ENCODE measurements around the gene IREB2. TPM values are rescaled to one million over a fixed set of nuclear protein-coding genes. Genes with fewer than 3 reads are reported as not detected.
"Not testable (repeated sequence)": the region's sequence is repeated elsewhere in the genome, so short reads cannot be mapped to it uniquely, and the experiment has no call there.

IREB2 gene
- total and polyA plus RNA-seq, 2 donors = 16.4 to 87.5 TPM

GRCh38 chr15:78506971-78507830, 69.2 kb downstream of the IREB2 start, which contains the start of gene HYKK:
Gene HYKK (plus strand): TSS chr15:78507577. CDS start chr15:78513089, 5,512 bp downstream.
- Histone ChIP-seq H3K36me3 (ENCODE audit: insufficient read depth) (no peaks in the 10 kb centered on the region), H3K4me1 (ENCODE audit: insufficient read depth) (no peaks in the 10 kb centered on the region), H3K27ac (ENCODE audit: low read depth) (peak within 1 kb of the TSS; percentile 14), H3K4me3 (ENCODE audit: low read depth, low read length) (peak within 1 kb of the TSS; percentile 67)
- under 1% methylated on average over 63 of the region's 63 CpGs for WGBS
- peak; percentile 95 for DNase-seq (ENCODE audit: extremely low spot score)

GRCh38 chr15:78507831-78508160, 69.8 kb downstream of the IREB2 start:
- no peak for DNase-seq (ENCODE audit: extremely low spot score)
- Histone ChIP-seq H3K27ac (ENCODE audit: low read depth) (peak overlapping the region; percentile 14), H3K4me1 (ENCODE audit: insufficient read depth) (no peaks in the 10 kb centered on the region), H3K36me3 (ENCODE audit: insufficient read depth) (no peaks in the 10 kb centered on the region), H3K4me3 (ENCODE audit: low read depth, low read length) (peak overlapping the region; percentile 67)
- WGBS = 2% methylated on average over 13 of the region's 13 CpGs

- Histone ChIP-seq H3K27ac (ENCODE audit: low read depth) (no peak overlapping the region), H3K4me1 (ENCODE audit: insufficient read depth) (no peaks in the 10 kb centered on the region), H3K36me3 (ENCODE audit: insufficient read depth) (no peaks in the 10 kb centered on the region), H3K4me3 (ENCODE audit: low read depth, low read length) (peak overlapping the region; percentile 67)
- 34% methylated on average over 6 of the region's 6 CpGs for WGBS
- no peak for DNase-seq (ENCODE audit: extremely low spot score)
Measured at GRCh38 chr15:78508272-78508671, 70.3 kb downstream of the IREB2 start.

- Histone ChIP-seq H3K36me3 (ENCODE audit: insufficient read depth) (no peaks in the 10 kb centered on the region), H3K27ac (ENCODE audit: low read depth) (no peak overlapping the region), H3K4me3 (ENCODE audit: low read depth, low read length) (no peak overlapping the region), H3K4me1 (ENCODE audit: insufficient read depth) (no peaks in the 10 kb centered on the region)
- WGBS = 70% methylated on average over 6 of the region's 6 CpGs
- DNase-seq (ENCODE audit: extremely low spot score) = no peak
Measured at GRCh38 chr15:78509726-78510312, 71.8 kb downstream of the IREB2 start.

DNA sequence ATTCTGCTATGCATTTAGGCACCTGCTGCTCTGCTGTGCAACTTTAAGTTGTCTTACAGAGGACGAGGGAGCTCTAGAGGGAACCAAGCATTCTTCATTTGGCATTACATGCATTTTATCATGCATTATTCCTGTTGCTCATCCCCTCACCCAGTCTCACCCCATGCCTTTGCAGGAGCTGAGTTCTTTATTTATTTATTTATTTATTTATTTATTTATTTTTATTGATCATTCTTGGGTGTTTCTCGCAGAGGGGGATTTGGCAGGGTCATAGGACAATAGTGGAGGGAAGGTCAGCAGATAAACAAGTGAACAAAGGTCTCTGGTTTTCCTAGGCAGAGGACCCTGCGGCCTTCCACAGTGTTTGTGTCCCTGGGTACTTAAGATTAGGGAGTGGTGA, 82.0 kb downstream of the IREB2 start:
- WGBS = 89% methylated on average over 2 of the region's 3 CpGs
- not testable (repeated sequence) for DNase-seq (ENCODE audit: extremely low spot score); H3K36me3 ChIP-seq (ENCODE audit: insufficient read depth); H3K4me3 ChIP-seq (ENCODE audit: low read depth, low read length); H3K27ac ChIP-seq (ENCODE audit: low read depth); H3K4me1 ChIP-seq (ENCODE audit: insufficient read depth)

DNA sequence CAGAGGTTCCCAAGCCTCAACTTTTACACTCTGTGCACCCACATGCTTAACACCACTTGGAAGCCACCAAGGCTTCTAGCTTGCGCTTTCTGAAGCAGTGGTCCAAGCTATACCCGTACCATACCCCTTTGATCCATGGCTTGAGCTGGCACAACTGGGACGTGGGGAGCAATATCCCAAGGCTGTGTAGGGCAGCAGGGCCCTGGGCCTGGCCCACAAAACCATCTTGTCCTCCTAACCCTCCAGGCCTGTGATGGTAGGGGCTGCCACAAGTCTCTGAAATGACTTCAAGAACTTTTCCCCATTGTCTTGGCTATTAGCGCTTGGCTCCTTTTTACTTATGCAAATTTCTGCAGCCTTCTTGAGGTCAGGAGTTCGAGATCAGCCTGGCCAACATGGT, 86.2 kb downstream of the IREB2 start:
- DNase-seq (ENCODE audit: extremely low spot score) = no peak
- H3K36me3 ChIP-seq (ENCODE audit: insufficient read depth) = no peaks in the 10 kb centered on the region
- WGBS = 89% methylated on average over 5 of the region's 5 CpGs

GRCh38 chr15:78527325-78527724, 89.3 kb downstream of the IREB2 start:
- H3K4me1 ChIP-seq (ENCODE audit: insufficient read depth) = no peaks in the 10 kb centered on the region
- no peaks in the 10 kb centered on the region for H3K36me3 ChIP-seq (ENCODE audit: insufficient read depth)
- WGBS = 88% methylated on average over 5 of the region's 5 CpGs
- DNase-seq (ENCODE audit: extremely low spot score) = no peak
- H3K4me3 ChIP-seq (ENCODE audit: low read depth, low read length) = no peak overlapping the region
- no peak overlapping the region for H3K27ac ChIP-seq (ENCODE audit: low read depth)

More for the DNA sequence above, 86.2 kb downstream of the IREB2 start:
- Histone ChIP-seq H3K4me1 (ENCODE audit: insufficient read depth) (no peaks in the 10 kb centered on the region), H3K27ac (ENCODE audit: low read depth) (no peak overlapping the region), H3K4me3 (ENCODE audit: low read depth, low read length) (no peak overlapping the region)

- H3K4me1 ChIP-seq (ENCODE audit: insufficient read depth) = no peaks in the 10 kb centered on the region
- no peaks in the 10 kb centered on the region for H3K36me3 ChIP-seq (ENCODE audit: insufficient read depth)
- no peak overlapping the region for H3K27ac ChIP-seq (ENCODE audit: low read depth)
- no peak for DNase-seq (ENCODE audit: extremely low spot score)
- WGBS = 61% methylated on average over 2 of the region's 2 CpGs
- no peak overlapping the region for H3K4me3 ChIP-seq (ENCODE audit: low read depth, low read length)
Measured at GRCh38 chr15:78533331-78533730, 95.3 kb downstream of the IREB2 start.

DNA sequence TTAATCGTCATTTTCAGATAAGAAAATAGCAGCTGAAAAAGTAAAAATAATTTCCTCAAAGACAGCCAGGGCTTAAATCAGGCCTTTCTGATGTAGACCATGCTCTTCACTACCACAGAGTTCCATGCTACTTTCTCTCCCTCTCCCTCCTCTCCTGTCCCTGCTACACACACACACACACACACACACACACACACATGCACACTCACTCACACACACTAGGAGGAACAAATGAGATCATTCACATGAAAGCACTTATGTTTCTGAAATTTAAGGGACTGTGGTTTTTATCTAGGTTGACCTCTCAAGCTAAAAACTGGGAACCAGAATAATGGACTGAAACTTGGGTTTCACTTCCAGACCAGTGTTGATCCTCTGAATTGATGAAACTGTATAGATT, 98.1 kb downstream of the IREB2 start:
- no peak for DNase-seq (ENCODE audit: extremely low spot score)
- no peak overlapping the region for H3K27ac ChIP-seq (ENCODE audit: low read depth)
- no peak overlapping the region for H3K4me3 ChIP-seq (ENCODE audit: low read depth, low read length)
- H3K4me1 ChIP-seq (ENCODE audit: insufficient read depth) = no peaks in the 10 kb centered on the region
- 89% methylated on average over 1 of the region's 1 CpG for WGBS
- no peaks in the 10 kb centered on the region for H3K36me3 ChIP-seq (ENCODE audit: insufficient read depth)

DNA sequence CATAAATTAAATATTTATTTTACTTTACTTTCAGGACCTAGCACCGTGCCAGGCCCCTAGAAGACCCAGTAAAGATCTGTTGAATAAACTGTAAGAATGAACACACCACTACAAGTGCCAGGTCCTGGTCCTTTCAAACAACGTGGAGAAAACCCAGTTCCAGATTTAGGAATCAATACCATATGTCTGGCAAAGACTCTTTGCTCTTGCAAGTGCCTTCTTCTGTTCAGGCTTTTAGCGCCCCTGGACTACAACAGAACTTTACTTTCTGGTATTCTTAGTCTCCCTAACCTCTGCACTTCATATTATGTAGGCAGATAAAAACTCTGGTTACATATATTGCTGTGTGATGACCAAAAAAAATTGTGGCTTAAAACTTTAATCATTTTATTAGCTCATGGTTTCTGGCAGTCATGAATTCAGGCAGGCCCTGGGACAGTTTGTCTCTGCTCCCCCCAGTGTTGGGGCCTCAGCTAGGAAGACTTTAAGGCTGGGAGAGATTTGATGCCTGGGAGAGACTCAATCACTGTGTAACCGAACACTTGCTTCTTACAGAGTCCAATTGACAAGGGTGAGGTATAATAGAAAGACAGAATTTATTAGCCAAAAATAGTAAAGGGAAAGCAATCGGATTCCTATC, 99.4 kb downstream of the IREB2 start:
- 64% methylated on average over 5 of the region's 5 CpGs for WGBS
- no peak for DNase-seq (ENCODE audit: extremely low spot score)
- H3K27ac ChIP-seq (ENCODE audit: low read depth) = no peak overlapping the region
- no peak overlapping the region for H3K4me3 ChIP-seq (ENCODE audit: low read depth, low read length)
- peaks cover 2% of the 10 kb centered on the region for H3K4me1 ChIP-seq (ENCODE audit: insufficient read depth)
- H3K36me3 ChIP-seq (ENCODE audit: insufficient read depth) = no peaks in the 10 kb centered on the region

DNA sequence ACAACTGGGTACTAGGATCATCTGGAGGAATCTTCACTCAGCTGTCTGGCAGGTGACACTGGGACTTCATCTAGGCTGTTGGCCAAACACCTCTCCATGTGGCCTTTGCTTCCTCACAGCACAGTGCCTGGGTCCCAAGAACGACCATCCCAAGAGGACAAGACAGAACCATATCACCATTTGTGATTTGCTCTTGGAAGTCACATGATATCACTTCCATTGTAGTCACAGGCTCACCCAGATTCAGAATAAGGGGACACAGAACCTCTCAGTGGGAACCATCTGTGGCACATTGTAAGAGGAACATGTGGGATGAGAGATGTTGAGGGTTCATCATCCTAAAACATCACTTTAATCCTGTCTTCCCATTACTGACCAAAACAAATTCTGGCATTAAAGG, 100.3 kb downstream of the IREB2 start:
- no peaks in the 10 kb centered on the region for H3K36me3 ChIP-seq (ENCODE audit: insufficient read depth)

GRCh38 chr15:78539464-78540140, 101.6 kb downstream of the IREB2 start:
- H3K4me3 ChIP-seq (ENCODE audit: low read depth, low read length) = peak overlapping the region; percentile 65
- H3K4me1 ChIP-seq (ENCODE audit: insufficient read depth); H3K36me3 ChIP-seq (ENCODE audit: insufficient read depth); H3K27ac ChIP-seq (ENCODE audit: low read depth): not testable (repeated sequence)
- peak; percentile 11 for DNase-seq (ENCODE audit: extremely low spot score)
- WGBS = 70% methylated on average over 18 of the region's 18 CpGs

More for the DNA sequence above, 100.3 kb downstream of the IREB2 start:
- Histone ChIP-seq H3K27ac (ENCODE audit: low read depth) (no peak overlapping the region), H3K4me3 (ENCODE audit: low read depth, low read length) (no peak overlapping the region), H3K4me1 (ENCODE audit: insufficient read depth) (peaks cover 2% of the 10 kb centered on the region)
- WGBS = 76% methylated on average over 1 of the region's 1 CpG
- no peak for DNase-seq (ENCODE audit: extremely low spot score)

GRCh38 chr15:78540141-78540870, 102.3 kb downstream of the IREB2 start, which contains the start of gene PSMA4:
Gene PSMA4 (plus strand): TSS chr15:78540444. CDS start chr15:78541928, 1,484 bp downstream.
- Histone ChIP-seq H3K4me3 (ENCODE audit: low read depth, low read length) (peak within 1 kb of the TSS; percentile 65), H3K36me3 (ENCODE audit: insufficient read depth) (no peaks in the 10 kb centered on the region), H3K27ac (ENCODE audit: low read depth) (peak within 1 kb of the TSS; percentile 96), H3K4me1 (ENCODE audit: insufficient read depth) (peaks cover 2% of the 10 kb centered on the region)
- DNase-seq (ENCODE audit: extremely low spot score) = peak; percentile 81
- WGBS = under 1% methylated on average over 56 of the region's 56 CpGs
